GM12891 (cell line): ENCODE data around the gene NOTCH4.

ENCODE experiments used
- DNase-seq: peaks from one replicate; pipeline ENCODE4 v3.0.0; 2011; ENCODE audit warnings: low spot score; ENCODE audit not compliant: insufficient read length
- FAIRE-seq: peaks from 2 replicates; lab custom pipeline; 2011; peaks lifted over from hg19 to GRCh38; lab: Jason Lieb, UNC
- PAX5 ChIP-seq: IDR thresholded peaks from 2 replicates; pipeline ENCODE4 v1.6.1; 2011; ENCODE audit warnings: low read length, moderate library complexity, mild to moderate bottlenecking; ENCODE audit not compliant: insufficient read depth, severe bottlenecking
- POLR2A ChIP-seq: IDR thresholded peaks from 2 replicates; pipeline ENCODE4 v1.6.1; 2011; ENCODE audit warnings: low read depth, low read length, control low read depth
- POLR2AphosphoS5 ChIP-seq: IDR thresholded peaks from 2 replicates; pipeline ENCODE4 v1.6.1; 2011; ENCODE audit warnings: low read depth, low read length, control low read depth
- POU2F2 ChIP-seq: IDR thresholded peaks from 2 replicates; pipeline ENCODE4 v1.6.1; 2011; ENCODE audit warnings: low read depth, mild to moderate bottlenecking, control low read depth, low read length, moderate library complexity
- SPI1 ChIP-seq: IDR thresholded peaks from 2 replicates; pipeline ENCODE4 v1.6.1; 2011; ENCODE audit warnings: low read depth, low read length, control low read depth
- TAF1 ChIP-seq: IDR thresholded peaks from 2 replicates; pipeline ENCODE4 v1.6.1; 2011; ENCODE audit warnings: low read depth, low read length, control low read depth

Gene NOTCH4

GRCh38 chr6:32182555-32182981, 41.3 kb downstream of the NOTCH4 start:
- no peak for FAIRE-seq
- DNase-seq, result no peak
- TF ChIP-seq TAF1 (no peak), SPI1 (no peak), PAX5 (no peak), POU2F2 (no peak), POLR2AphosphoS5 (no peak), POLR2A (no peak)

DNA sequence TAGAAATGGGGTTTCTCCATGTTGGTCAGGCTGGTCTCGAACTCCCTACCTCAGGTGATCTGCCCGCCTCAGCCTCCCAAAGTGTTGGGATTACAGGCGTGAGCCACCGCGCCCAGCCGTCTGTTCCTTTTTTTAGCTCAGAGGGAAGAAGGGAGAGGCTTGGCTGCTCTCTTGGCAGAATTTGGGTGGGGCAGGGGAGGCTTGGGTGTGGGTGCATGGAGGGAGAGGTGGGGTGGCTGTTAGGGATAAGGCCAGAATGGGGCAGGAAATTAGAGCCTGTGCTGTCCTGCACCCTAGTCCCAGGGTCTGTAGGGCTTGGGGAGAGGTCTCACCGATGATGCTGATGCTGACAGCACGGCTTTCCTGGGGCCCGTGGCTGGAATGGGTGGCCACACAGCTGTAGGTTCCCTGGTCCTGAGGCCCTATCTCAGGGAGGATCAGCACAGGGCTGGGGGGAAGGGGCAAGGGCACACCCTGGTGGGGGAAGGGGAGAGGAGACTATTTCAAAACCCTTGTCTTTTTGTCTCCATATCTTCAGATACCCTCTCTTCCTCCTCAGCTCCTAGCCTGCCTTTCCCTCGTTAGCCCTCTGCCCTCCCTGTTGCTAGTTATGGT, 41.8 kb downstream of the NOTCH4 start:
- no peak for TF ChIP-seq PAX5
- no peak for TF ChIP-seq POLR2A
- TF ChIP-seq SPI1, result no peak
- TF ChIP-seq POU2F2, result no peak
- no peak for TF ChIP-seq POLR2AphosphoS5
- no peak for TF ChIP-seq TAF1
- FAIRE-seq, result no peak
- DNase-seq, result no peak

GRCh38 chr6:32181148-32181702, 42.6 kb downstream of the NOTCH4 start:
- DNase-seq, result no peak
- FAIRE-seq, result no peak
- TF ChIP-seq POU2F2, result no peak
- no peak for TF ChIP-seq POLR2A
- TF ChIP-seq SPI1, result no peak
- TF ChIP-seq POLR2AphosphoS5, result no peak
- no peak for TF ChIP-seq TAF1
- no peak for TF ChIP-seq PAX5

GRCh38 chr6:32179766-32180405, 44.0 kb downstream of the NOTCH4 start:
- TF ChIP-seq POLR2A (no peak), SPI1 (no peak), PAX5 (no peak), POU2F2 (no peak), POLR2AphosphoS5 (no peak), TAF1 (no peak)
- FAIRE-seq (no peak), DNase-seq (no peak)

GRCh38 chr6:32178547-32179440, 45.1 kb downstream of the NOTCH4 start:
- no peak for FAIRE-seq
- TF ChIP-seq SPI1 (no peak), POLR2A (0 out of 2 replicates have a peak, but pooled peaks have one; percentile 20)
- no peak for DNase-seq

GRCh38 chr6:32177788-32178546, 45.9 kb downstream of the NOTCH4 start, which contains the start of gene RNF5:
Gene RNF5, plus strand, starts transcription at chr6:32178405. Its CDS starts 107 bp downstream, at chr6:32178512.
- TF ChIP-seq TAF1, result no peak
- peak; percentile 92 for TF ChIP-seq SPI1
- peak; percentile 90 for DNase-seq
- FAIRE-seq, result peak; percentile 99

DNA sequence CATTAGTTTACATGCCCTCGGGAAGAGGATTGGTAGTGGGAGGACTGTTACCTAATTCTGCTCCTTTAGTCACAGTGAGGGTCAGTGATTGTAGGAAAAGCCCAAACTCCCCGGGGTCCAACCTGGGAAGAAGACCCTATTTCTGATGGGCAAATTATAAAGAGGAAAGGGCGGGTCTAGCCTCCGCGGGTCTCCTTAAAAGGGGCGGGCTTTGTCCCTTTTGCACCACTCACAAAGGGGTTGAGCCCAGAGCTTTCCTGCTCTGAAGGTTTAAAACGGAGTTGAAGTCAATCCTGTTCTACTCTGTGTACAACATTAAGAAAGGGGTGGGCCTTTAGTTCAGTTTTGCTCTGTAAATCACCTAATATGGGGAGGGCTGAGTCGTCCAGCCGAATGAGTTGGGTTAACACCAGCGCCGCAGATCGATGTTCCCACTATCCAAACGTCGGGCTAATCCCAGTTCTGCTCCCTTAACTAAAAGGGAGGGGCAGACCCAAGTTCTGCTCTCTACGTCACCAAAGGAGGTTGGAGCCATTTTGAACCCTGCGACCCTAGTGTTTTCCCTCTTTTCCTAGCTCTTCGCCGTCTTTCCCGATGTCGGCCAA, 46.6 kb downstream of the NOTCH4 start:
- DNase-seq (no peak), FAIRE-seq (peak; percentile 5)
- TF ChIP-seq TAF1, result no peak; the same call in 1 of the 2 replicates
- TF ChIP-seq PAX5, result no peak
- no peak for TF ChIP-seq POLR2A
- TF ChIP-seq POLR2AphosphoS5, result peak; percentile 53
- TF ChIP-seq SPI1, result no peak
- TF ChIP-seq POU2F2, result no peak

- no peak for TF ChIP-seq POLR2A
- no peak for FAIRE-seq
- no peak for DNase-seq
Measured at GRCh38 chr6:32176476-32177182, 47.2 kb downstream of the NOTCH4 start.
